ENCODE data around the gene RNF114.

RNF114 gene

DNA sequence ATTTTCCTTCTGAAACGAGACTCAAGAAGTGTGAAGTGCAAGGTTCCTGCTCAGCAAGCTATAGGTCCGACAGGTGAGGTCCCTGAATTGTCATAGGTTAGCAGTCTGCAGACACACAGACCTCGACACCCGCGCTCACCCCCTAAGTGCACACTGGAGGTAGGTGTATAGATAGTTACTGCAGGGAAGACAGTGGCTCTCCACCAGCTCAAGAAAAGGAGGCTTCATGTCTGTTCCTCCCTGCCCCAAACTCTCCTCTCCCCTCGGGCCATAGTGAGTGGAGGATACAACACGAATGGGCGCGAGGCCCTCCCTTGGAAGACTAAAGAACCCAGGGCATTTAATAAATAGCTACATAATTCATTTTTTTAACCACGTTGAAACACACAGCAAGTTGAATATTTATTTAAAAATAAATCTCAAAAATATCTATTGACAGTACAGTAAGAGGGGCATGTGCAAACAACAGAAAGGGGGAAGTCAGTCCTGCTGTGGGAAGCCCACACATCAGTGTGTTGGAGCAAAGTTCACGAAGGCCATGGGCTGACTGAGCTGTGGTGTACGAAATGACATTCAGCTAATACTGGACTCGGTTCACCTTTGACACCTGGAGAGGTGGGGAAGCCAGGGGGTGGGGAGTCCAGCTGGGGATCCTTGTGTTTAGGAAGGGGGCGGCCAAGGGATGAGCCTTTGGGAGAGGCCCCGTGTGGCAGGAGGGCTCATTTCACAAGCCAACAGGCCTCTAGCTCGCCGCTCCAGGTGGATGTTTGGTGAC is 31.6 kb upstream of the RNF114 start:
- no peak for DNase-seq

DNA sequence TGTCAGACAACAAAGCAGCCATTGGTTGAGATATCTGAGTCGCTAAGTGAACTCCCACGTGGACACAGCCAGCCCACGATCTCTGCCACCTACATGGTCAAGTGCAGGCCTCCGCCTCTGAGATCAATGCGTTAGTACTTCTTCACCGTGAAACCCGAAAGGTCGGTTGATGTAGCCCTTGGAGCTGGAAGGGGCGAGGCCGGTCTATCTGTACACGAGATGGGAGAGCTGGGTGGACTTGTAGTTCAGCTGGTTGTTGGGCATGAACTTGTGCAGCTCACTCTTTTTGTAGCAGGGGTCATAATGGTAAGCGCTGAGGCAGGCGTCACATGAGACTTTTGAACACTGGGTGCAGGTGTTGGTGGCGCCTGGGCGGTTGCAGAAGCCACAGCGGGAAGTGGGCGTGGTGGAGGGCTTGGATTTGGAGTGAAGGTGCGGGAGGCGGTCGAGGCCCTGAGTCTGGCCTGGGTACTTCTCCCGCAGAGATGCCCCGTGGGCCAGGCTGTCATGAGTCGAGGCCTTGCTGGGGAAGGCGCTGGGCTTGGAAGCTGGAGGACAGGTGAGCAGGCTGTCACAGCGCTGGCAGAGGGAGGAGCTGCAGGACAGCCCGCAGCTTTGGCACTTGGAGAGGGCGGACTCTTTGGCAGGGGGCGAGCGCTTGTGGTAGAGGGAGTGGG is 30.6 kb upstream of the RNF114 start:
- DNase-seq, result no peak

GRCh38 chr20:49906101-49906604 is 30.0 kb upstream of the RNF114 start:
- DNase-seq, result no peak

GRCh38 chr20:49906615-49907154 is 29.5 kb upstream of the RNF114 start:
- DNase-seq, result no peak

GRCh38 chr20:49907405-49908257 is 28.6 kb upstream of the RNF114 start:
- DNase-seq, result no peak

- no peak for DNase-seq
These were observed 28.0 kb upstream of the RNF114 start for GRCh38 chr20:49908258-49908565.

GRCh38 chr20:49909499-49910339 is 26.5 kb upstream of the RNF114 start:
- no peak for DNase-seq

GRCh38 chr20:49910340-49910706 is 25.9 kb upstream of the RNF114 start:
- DNase-seq, result no peak

DNA sequence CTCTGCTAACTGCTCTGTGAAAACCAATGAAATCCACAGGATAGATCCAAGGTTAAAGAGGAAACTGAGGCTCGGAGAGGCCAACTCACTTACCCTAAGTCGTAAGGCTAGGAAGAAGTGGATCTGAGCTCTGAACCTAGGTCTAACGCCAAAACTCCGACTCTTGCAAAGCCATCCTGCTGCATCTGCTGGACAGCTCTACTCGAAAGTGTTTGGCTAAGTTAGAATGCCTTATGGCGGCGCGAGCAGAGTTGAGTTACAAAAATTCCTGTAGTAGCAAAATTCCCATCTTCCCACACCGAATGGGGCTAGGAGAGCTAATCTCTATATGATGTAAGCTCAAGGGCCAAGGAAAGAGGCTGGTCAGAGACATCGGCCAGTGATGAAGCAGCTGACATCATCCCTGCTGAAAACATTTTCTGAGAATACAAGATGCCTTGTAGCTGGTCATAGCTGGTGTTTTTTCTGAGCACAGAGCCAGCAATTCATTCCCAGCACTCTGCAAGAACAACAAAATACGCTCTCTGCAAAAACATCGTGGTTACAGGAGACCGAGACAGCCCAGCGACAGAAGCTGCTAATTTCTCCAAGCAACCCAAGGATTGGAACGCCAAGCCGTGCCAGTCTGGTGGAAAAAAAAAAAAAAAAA is 22.7 kb upstream of the RNF114 start:
- no peak for DNase-seq

DNA sequence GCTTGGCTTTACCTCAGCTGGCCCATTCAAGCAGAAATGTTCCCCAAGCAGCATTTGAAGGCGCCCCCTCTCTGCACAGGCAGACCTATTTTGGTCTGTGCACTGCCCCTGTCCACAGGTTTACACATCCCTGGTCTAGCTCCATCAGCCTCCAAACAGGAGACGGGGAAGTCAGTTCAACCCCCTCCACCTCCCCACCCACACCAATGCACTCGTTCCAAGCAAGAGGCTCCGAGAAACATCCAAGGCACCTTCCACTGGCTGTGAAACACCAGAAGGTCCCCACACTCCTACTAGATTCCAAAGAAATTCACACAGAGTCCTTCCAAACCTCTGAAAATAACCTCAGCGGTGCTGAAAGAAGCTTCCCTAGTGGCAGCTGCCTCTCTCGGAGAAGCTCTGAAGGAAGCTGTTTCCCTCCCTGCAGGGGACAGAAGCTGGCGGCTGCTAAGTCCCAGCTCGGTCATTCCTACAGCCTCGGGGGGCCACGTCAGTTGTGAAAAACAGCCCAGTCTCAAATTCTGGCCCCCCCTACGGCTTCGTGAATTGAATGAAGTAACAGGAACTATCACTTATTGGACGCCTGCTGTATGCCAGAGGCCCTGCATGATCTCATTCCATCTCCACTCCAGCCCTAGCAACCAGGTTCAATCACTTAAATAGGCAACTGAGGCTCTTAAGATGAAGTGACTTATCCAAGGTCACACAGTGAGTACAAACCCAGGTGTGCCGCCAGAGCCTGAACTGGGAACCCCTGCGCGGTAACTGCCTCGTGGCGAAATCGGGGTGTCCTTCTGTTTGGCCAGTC is 21.7 kb upstream of the RNF114 start:
- no peak for DNase-seq

DNA sequence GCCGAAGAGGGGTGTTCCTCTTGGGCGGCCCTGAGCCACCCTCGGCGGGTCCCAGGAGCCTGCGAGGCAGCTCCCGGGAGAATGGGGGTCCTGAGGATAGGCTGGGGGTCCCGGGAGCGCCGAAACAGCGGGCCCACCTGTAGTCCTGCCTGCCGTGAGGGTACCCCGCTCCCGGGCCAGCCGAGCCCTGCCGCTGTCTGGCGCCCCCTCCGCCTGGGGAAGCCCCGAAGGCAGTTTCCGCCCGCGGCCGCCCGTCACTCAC is 21.1 kb upstream of the RNF114 start:
- no peak for DNase-seq

DNA sequence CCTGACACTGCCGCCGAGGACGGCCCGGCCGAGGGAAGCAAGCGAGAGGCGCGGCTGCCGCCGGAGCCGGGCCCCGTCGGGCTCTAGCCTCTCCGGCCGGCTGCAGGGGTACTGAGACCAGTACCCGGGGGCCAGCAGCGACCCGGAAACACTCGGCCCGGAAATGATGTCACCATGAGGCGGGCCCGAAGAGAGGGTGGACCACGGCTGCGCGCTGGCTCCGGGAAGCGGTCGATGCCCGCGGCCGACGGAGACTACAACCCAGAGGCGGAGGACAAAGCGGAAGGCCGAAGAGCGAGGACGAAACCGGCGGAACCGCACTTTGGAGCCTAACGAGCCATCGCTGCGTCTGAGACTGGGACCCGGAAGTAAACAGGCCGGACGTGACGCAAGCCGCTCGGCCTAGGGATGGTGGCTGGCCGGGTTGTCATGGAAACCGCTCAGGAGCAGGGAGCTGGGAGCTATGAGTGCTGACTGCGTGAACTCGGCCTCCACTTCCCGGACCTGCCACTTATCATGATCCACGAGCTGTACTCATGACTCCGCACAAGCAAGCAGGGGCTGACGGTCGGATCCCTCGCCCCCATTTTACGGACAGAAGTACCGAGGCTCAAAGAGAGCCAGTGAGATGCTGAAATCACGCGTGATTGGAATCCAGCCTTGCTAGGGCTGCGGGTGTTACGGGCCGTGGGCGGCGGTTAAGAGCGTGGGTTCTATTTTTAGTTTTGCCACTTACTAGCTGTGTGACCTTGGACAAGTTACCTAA is 20.6 kb upstream of the RNF114 start, which contains the start of gene SPATA2:
SPATA2 (minus strand) TSS at position 150 of the 766 bp plus-strand sequence. CDS start 7,039 bp downstream, outside the sequence.
- DNase-seq, result peak; percentile 91 to 95

- DNase-seq, result peak; percentile 20 to 41
These were observed 19.8 kb upstream of the RNF114 start for GRCh38 chr20:49916146-49917002.

GRCh38 chr20:49918446-49918845 is 17.8 kb upstream of the RNF114 start:
- no peak for DNase-seq

- DNase-seq, result no peak
These were observed 17.2 kb upstream of the RNF114 start for GRCh38 chr20:49919009-49919408.

- no peak for DNase-seq
These were observed 16.7 kb upstream of the RNF114 start for GRCh38 chr20:49919461-49919860.

GRCh38 chr20:49924247-49924646 is 11.9 kb upstream of the RNF114 start:
- DNase-seq, result no peak

GRCh38 chr20:49925901-49926454 is 10.2 kb upstream of the RNF114 start:
- no peak for DNase-seq
